Activated T-helper 9 cell treated with anti-CD3 and anti-CD28 coated beads, Interleukin-2, amount 50 U/mL, for 16 hours (primary cell): ENCODE data around the gene SETD1A.

Experiments
- DNase-seq: peaks from one replicate; pipeline ENCODE4 v3.0.0-alpha.2; 2020; ENCODE audit warnings: low read depth

Gene SETD1A

DNA sequence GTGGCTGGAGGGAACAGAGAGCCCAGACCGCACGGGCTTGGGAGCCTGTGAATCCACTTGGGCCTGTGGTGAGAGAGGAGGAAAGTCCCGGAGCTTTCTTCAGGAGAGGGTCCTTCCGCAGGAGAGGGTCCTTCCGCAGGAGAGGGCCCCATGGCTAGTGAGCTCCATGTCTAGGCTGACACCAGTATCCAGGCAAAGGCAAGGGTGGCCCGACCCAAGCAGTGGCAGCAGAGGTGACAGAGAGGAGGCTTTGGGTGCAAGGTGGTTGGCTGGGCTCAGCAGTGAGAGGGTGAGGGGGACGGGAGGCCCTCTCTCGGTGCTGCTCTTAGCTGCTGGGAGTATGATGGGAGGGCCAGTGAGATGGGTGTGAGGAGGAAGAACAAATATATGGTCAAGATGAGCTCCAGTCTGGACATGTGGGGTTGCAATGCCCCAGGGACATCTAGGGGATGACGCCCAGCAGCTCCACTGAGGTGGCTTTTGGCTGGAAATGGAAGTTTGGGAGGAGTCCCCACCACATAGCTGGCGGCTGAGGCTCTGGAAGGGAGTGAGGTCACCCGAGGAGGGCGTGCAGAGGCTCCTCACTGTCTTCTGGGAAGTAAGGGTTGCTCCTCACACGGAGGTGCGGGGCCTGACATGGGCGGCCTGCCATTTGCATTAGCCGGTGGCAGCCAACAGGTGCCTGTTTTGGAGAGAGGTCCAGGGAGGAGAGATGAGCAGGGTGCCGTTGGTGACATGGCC, 25.2 kb downstream of the SETD1A start:
- no peak for DNase-seq

DNA sequence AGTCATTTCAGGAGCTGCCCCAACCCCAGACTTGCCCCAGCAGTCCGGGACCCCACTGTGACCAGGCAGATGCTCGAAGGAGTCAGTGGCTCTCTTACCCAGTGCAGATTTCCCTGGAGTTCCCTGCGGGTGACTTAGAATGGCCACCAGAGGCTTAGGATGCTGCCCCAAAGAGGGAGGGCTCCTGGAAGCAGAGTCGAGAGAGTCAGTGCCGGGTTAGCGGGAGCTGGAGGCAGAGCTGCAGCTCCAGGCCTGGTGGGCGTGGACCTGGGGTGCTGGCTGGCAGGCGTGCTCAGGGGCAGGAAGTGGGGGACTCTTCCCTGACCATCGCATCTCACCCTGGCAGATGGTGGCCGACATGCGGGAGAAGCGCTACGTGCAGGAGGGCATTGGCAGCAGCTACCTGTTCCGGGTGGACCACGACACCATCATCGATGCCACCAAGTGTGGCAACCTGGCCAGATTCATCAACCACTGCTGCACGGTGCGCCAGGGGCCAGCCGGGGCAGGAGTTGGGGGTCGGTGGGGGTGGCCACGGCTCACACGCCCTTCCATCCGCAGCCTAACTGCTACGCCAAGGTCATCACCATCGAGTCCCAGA, 25.8 kb downstream of the SETD1A start:
- no peak for DNase-seq

DNA sequence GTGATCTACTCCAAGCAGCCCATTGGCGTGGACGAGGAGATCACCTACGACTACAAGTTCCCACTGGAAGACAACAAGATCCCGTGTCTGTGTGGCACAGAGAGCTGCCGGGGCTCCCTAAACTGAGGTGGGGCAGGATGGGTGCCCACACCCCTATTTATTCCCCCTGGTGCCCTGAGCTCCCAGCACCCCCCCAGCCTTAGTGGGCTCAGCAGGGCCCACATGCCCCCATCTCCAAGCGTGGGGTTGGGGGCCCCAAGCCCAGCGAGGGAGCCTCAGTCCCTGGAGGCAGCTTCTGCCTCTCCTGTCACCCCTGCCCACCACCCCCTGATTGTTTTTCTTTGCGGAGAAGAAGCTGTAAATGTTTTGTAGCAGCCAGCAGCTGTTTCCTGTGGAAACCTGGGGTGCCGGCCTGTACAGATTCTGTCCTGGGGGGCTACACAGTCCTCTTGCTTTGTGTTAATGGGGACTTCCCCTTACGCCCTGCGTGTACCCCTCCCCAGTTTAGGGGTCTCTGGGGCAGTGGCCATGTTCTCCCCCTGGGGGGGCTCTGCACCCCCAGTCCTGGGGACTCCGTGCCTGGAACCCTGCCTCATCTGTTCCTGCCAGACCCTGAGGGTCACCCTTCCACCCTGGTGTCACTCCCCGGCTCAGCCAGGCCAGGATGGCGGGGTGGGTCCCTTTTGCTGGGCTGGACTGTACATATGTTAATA, 26.5 kb downstream of the SETD1A start:
- no peak for DNase-seq

DNA sequence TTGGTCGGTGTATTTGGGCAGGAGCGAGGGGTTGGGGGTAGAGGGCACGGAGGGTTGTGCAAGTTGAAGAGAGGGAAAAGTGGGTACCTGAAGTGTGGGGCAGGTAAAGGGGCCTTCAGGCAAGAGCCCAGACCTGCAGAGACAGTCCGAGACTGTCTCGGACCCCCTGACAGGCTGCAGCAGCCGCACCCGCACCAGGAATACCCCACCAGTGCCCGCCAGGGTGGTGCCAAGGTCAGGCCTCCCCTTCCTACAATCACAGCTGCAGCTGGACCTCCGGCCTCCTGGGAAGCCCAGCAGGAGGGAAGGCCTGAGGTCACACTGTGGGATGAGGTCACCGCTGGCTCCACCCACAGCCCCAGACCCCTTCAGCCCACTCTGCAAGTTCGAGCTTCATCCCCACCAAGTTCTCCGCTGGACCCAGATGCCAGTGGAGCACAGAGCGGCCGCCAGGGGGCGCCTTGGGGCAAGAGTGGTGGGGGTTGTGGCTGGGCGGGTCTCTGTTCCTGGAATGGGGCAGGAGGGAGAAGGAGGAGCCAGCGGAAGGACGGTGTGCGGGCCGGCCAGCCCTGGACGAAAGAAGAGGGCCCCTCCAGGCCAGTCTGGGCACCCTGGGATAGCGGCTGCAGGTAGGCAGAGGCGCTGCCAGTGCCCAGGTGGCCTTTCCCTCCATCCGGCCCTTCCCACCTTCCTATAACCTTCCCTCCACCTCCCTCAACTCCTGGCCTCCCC, 27.3 kb downstream of the SETD1A start, which contains the start of gene HSD3B7:
Gene HSD3B7, plus strand, starts transcription at position 539 of the 732 bp plus-strand sequence. CDS start 452 bp downstream, outside the sequence.
- DNase-seq = peak; percentile 73

DNA sequence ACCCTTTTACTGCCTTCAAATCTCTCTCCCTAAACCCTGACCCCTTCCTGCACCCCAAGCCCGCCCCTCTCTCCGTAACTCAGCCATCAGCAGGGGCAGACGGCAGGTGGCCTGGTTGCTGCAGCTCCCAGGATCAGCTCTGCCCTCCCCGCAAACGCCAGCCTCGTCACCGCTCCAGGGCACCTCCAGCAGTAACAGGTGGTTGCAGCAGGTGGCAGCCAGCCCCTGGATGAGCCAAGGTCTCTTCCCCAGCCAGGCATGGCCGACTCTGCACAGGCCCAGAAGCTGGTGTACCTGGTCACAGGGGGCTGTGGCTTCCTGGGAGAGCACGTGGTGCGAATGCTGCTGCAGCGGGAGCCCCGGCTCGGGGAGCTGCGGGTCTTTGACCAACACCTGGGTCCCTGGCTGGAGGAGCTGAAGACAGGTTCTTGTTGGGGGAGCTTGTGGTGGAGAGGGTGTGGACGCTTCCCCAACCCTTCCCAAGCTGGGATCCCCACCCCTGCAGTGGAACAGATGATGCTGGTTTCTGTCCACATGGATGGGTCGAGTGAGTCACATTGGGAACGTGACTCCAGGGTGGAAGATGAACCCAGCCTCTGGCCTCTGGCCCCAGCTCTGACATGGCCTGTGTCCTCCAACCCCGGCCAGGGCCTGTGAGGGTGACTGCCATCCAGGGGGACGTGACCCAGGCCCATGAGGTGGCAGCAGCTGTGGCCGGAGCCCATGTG, 28.0 kb downstream of the SETD1A start:
- no peak for DNase-seq

DNA sequence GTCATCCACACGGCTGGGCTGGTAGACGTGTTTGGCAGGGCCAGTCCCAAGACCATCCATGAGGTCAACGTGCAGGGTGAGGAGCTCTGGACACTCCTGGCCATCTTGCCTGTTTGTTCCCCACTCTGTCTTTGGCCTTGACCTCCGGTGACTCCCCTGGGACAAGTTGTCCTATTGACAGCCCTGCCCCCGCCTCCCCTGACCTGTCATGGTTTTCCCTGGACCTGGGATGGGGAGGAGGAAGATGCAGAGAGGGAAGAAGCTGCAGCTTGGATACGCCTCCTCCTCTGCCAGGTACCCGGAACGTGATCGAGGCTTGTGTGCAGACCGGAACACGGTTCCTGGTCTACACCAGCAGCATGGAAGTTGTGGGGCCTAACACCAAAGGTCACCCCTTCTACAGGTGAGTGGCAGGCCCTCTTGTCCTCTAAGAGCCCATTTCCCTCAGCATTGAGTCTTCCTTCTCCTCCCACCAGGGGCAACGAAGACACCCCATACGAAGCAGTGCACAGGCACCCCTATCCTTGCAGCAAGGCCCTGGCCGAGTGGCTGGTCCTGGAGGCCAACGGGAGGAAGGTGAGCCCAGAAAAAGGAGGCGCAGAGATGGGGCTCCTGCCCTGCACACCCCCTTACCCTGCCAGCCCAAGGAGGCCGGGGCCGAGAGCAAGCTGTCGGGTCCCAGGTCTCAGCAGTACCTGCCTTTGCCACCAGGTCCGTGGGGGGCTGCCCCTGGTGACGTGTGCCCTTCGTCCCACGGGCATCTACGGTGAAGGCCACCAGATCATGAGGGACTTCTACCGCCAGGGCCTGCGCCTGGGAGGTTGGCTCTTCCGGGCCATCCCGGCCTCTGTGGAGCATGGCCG, 28.8 kb downstream of the SETD1A start:
- DNase-seq = no peak

DNA sequence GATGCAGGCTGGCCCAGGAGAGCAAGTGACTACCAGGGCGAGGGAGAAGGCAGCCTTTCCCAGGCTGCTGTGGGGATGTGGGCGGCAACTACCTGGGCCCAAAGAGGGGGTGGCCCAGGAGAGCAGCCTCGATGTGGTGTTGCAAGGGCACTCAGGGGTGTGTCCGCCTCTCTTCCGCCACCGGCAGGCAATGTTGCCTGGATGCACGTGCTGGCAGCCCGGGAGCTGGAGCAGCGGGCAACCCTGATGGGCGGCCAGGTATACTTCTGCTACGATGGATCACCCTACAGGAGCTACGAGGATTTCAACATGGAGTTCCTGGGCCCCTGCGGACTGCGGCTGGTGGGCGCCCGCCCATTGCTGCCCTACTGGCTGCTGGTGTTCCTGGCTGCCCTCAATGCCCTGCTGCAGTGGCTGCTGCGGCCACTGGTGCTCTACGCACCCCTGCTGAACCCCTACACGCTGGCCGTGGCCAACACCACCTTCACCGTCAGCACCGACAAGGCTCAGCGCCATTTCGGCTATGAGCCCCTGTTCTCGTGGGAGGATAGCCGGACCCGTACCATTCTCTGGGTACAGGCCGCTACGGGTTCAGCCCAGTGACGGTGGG, 30.1 kb downstream of the SETD1A start:
- DNase-seq = no peak

DNA sequence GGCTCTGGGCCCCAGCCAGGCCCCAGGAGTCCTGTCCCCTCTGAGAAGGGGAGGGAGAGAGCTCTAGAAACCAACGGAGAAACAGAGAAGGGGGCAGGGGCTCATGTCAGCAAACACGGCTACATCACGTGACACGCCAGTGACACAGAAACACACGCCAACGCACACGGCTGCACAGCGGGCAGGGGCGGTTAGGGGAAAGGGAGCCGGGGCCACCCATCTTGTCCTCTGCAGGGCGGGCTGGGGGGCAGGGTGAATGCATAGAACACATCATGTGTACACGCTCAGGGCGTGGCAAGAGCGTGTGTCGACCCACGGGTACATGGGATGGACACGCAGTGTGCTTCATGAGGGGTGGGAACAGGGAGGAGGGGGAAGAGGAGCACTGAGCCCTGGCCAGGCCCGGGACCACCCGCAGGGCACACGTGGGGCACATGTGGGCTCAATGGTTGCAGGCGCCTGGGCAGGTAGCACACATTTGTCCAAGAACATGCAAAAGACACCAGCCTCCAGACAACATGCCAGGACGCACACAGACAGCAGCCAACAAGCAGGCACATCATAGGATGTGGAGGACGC, 32.0 kb downstream of the SETD1A start:
- no peak for DNase-seq

DNA sequence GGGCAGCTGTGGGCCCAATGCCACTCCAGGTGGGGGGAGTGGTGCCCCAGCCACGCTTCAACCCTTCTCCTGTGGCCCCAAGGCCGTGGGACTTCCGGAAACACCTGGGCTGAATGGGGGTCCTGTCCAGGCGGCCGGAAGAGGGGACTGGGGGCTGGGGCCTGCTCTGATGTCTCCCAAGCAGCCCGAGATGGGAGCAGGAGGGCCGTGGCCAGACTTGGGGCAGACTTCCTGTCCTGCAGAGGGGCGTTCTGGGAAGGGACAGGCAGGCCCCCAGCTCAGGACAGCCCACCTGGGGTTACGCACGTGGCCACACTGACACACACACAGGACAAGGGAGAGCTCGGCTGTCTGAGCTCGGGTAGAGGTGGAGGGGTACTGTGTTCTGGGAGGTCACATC, 32.6 kb downstream of the SETD1A start:
- DNase-seq = no peak

DNA sequence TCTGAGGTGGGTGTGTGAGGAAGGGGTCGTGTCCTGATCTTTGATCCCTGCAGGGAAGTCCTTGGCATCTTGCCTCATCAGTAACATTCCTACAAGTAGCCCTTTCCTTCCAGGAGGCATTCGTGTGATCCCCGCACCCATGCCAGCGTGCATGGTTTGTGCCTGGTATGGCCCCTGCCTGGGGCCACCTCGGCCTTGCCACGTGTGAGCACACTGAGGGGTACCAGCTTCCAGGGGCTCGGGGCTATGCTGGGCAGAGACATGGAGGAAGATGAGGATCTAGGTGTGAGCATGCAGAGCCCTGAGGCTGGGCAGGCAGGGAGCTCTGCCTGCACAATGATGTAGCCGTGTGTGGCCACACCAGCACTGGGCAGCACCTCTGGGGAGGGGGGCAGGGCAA, 33.5 kb downstream of the SETD1A start:
- DNase-seq = no peak

DNA sequence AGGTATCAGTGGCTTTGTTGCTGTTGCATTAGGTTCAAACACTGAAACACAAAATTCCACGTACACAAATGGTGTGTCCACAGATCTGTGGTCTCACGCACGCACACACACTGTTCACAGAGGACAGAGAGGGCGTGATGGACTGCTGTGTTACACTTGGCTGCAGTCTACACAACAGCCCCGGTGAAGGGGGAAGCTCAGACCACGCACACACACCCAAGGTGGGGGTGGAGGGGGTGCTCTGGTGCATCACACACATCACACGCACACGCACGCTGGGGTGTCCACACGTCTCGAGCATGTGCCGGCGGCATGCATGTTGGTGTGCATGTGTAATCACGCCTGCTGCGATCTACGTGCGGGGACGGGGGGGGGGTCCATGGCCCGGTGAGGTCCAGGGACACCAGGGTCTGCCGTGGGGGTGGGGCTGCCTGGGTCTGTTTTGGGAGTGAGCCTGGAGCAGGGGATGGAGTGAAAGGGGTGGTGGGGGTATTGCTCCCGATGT, 34.8 kb downstream of the SETD1A start:
- DNase-seq = no peak

DNA sequence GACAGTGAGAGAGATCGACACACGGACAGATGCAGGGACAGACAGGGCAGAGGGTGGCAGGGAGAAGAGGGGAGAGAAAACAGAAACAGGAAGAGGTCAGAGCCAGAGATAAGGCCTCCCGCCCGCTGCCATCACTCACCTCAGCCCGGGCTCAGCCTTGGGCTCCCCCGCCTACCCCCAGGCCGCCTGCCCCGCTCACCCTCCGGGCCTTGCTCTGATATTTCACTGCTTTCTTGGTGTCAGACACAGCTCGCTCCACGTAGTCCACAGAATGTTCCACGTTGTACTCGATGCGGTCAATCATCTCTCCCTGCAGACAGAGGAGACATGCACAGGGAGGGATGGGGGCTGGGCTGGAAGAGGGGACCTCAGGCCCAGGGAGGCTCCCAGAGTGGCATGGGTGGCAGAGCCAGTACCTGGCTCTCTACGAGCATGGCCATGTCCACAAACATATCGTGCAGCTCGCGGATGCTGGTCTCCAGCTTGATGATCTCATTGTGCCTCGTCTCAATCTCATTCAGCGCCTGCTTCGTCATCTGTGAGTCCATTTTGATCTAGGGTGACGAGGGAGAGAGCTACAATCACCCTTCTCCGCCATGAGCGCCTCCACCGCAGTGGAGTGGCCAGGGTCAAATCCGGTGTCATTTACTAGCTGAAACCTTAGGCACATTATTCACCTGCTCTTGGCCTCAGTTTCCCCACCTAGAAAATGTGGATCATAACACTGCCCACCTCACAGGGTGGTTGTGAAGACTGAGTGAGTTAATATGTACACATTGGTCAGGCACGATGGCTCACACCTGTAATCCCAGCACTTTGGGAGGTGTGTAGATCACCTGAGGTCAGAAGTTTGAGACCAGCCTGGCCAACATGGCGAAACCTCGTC, 35.6 kb downstream of the SETD1A start:
- DNase-seq = no peak

DNA sequence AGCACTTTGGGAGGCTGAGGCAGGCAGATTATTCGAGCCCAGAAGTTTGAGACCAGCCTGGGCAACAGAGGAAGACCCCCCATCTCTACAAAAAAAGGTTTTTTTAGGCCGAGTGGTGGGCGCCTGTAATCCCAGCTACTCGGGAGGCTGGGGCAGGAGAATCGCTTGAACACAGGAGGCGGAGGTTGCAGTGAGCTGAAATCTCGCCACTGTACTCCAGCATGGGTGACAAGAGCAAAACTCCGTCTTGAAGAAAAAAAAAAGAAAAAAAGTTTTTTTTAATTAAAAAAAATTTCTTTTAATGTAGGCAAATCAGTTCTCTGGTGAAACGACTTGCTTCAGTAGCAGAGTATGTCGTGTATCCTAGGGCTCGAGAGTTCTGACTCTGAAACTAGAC, 38.4 kb downstream of the SETD1A start:
- no peak for DNase-seq

DNA sequence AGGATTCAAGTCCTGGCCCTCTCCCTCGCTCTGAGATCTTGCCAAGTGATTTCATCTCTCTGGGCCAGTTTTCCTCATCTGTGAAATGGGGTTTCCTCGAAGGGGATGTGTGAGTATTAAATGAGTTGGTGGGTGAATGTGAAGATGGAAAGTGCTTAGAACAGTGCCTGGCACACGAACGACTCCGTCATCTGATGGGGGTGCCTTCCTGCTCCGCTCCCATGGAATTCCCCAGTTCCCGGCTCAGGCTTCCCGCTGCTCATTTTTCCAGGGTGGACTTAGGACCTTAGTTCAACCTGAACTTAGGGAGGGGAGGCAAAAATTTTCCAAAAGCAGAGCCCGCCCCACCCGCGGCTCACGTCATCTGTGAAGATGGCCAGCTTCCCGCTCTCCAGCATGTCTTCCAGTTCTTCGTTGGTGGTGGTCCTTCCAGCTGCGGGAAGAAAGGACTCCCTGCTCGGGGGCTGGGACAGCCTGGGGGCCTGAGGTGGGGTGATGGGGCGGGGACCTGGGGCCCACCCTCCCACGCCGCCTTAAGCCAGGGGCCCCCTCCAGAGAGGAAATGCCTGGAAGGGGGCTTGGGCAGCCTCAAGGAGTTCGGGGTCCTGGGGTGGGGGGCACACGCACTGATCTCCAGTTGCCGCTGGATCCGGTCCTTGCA, 38.9 kb downstream of the SETD1A start:
- no peak for DNase-seq

DNA sequence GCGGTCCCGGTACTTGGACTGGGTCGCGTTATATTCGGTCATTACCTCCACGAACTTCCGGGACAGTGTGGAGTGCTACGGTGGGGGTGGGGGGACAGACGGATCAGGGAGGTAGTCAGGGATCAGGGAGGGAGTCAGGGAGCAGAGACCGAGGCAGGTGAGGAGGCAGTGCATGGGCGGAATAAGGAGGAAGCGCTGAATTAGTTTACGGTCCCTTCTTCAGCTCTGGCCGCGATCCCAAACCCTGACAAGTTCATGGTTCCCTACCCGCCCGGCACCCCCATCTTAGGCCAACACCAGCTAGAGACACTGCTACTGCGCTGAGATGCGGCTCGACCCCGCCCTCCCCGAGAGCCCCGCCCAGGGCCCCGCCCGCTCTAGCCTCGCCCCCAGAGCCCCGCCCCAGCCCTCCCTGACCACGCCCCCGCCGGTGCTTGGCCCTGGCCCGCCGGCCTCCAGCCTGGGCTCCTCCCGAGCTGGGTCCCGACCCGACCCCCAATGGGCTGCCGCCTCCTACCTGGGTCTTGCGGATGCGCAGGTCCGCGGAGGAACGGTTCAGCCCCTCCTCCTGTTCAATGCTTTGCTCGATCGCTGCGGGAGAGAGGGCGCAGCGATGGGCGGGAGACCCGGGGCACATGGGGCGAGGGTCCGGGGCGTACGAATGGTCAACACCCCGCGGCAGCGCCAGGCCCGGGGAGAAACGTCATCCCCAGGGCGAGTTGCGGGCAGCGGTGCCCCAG, 39.6 kb downstream of the SETD1A start:
- peak; percentile 78 for DNase-seq

DNA sequence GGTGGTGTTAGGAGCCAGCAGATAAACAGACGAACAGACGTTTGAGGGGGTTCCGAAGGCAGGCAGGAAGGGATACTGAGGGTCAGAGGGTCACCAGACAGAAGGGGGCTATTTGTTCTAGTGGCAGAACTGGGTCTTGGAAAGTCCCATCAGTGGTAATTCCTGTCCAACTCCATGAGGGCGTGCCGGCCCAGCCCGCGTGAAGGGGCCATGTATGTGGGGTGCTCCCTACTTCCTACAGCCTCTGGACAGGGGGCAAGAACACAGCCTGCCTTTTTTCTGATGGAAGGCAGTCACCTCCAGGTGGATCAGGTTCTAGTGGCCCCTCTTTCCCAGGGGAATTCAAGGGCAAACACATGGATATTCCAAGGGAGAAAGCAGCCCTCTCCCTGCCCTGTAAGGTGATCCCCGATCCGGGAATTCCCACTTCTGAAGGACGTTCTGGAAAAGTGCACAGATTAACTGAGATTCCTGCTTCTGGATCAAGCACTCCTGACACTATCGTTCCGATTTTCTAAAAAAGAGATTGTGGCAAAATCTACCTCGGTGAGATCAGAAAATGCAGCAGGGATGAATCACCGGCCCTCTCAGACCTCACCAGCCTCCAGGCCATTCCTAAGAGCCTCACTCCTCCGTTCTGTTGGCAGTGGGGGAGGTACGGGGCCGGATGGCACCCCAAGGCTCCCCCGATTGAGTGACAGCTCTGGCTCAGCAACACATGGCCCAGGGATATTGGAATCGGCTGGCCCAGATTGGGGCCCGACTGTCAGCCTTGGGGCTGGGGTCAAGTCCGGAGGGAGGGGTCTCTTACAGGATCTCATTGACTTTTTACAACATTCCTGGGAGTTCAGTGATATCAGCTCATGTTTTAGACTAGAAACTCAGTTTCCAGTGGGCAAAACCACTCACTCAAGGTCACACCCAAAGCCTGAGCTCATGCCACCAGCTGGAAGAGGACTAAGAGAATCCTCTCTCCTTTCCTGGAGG, 40.5 kb downstream of the SETD1A start:
- no peak for DNase-seq
